D721Med (cell line): ENCODE results near the gene PRPF6.

Experiments
- DNase-seq: peaks from one replicate; pipeline ENCODE4 v3.0.0; 2011; ENCODE audit warnings: low spot score; ENCODE audit not compliant: insufficient read length
- FAIRE-seq: peaks from 2 replicates; lab custom pipeline; 2011; peaks lifted over from hg19 to GRCh38; lab: Jason Lieb, UNC
- CTCF ChIP-seq: IDR thresholded peaks from 2 replicates; pipeline ENCODE4 v1.5.1; 2012; ENCODE audit warnings: mild to moderate bottlenecking, control low read depth; ENCODE audit not compliant: insufficient read depth; ENCODE audit errors: missing control alignments

PRPF6 gene

GRCh38 chr20:64082126-64082731 is 101.3 kb downstream of the PRPF6 start:
- DNase-seq (no peak), FAIRE-seq (no peak)
- no peak for TF ChIP-seq CTCF
